Osteocyte (in vitro differentiated cells): ENCODE data around the gene DMBX1. TPM values are rescaled to one million over a fixed set of nuclear protein-coding genes. Genes with fewer than 3 reads are reported as not detected.

ENCODE experiments used
- DNase-seq: peaks from one replicate; pipeline ENCODE4 v3.0.0; 2021; ENCODE audit warnings: mixed read lengths; ENCODE audit not compliant: unreplicated experiment; ENCODE audit errors: extremely low spot score
- H3K27ac Mint-ChIP-seq: one replicate; pipeline ENCODE4 v1.8.0; 2021; ENCODE audit warnings: mild to moderate bottlenecking, mixed read lengths; ENCODE audit not compliant: unreplicated experiment
- H3K27me3 Mint-ChIP-seq: one replicate; pipeline ENCODE4 v1.8.0; 2021; ENCODE audit warnings: mixed read lengths; ENCODE audit not compliant: unreplicated experiment
- H3K36me3 Mint-ChIP-seq: one replicate; pipeline ENCODE4 v1.8.0; 2021; ENCODE audit warnings: mixed read lengths; ENCODE audit not compliant: unreplicated experiment
- H3K4me1 Mint-ChIP-seq: one replicate; pipeline ENCODE4 v1.8.0; 2021; ENCODE audit warnings: mixed read lengths; ENCODE audit not compliant: unreplicated experiment
- H3K4me3 Mint-ChIP-seq: one replicate; pipeline ENCODE4 v1.8.0; 2021; ENCODE audit warnings: mild to moderate bottlenecking, moderate library complexity, mixed read lengths; ENCODE audit not compliant: unreplicated experiment
- H3K9me3 Mint-ChIP-seq: one replicate; pipeline ENCODE4 v1.8.0; 2021; ENCODE audit warnings: mixed read lengths; ENCODE audit not compliant: unreplicated experiment
- CTCF ChIP-seq: fragments of 200-600 bp; sonication (generic); IDR thresholded peaks from 2 replicates; pipeline ENCODE4 v1.5.0; 2021; ENCODE audit warnings: antibody characterized with exemption, mild to moderate bottlenecking, moderate library complexity
- total RNA-seq: library from RNA; stranded (reverse); gene quantifications from 2 replicates; pipeline ENCODE4 v1.2.1, GENCODE V29; 2021

DMBX1 gene
- total RNA-seq, 1 donor from 2014 or later, result not detected

GRCh38 chr1:46478721-46479485 is 10.7 kb upstream of the DMBX1 start:
- no peaks in the 10 kb centered on the region for H3K36me3 Mint-ChIP-seq
- no peak for TF ChIP-seq CTCF
- no peak for DNase-seq
- no peak overlapping the region for H3K4me3 Mint-ChIP-seq
- no peak overlapping the region for H3K27ac Mint-ChIP-seq
- no peaks in the 10 kb centered on the region for H3K9me3 Mint-ChIP-seq
- no peaks in the 10 kb centered on the region for H3K4me1 Mint-ChIP-seq
- peaks cover 43% of the 10 kb centered on the region for H3K27me3 Mint-ChIP-seq

- no peak for DNase-seq
- no peaks in the 10 kb centered on the region for H3K36me3 Mint-ChIP-seq
- no peak overlapping the region for H3K27ac Mint-ChIP-seq
- no peaks in the 10 kb centered on the region for H3K9me3 Mint-ChIP-seq
- no peak for TF ChIP-seq CTCF
- no peak overlapping the region for H3K4me3 Mint-ChIP-seq
- no peaks in the 10 kb centered on the region for H3K4me1 Mint-ChIP-seq
- peaks cover 50% of the 10 kb centered on the region for H3K27me3 Mint-ChIP-seq
Observed at GRCh38 chr1:46479744-46480350, 9.8 kb upstream of the DMBX1 start.

- no peaks in the 10 kb centered on the region for H3K36me3 Mint-ChIP-seq
- no peak overlapping the region for H3K4me3 Mint-ChIP-seq
- H3K4me1 Mint-ChIP-seq, result no peaks in the 10 kb centered on the region
- no peak overlapping the region for H3K27ac Mint-ChIP-seq
- no peak for DNase-seq
- no peaks in the 10 kb centered on the region for H3K9me3 Mint-ChIP-seq
- peaks cover 57% of the 10 kb centered on the region for H3K27me3 Mint-ChIP-seq
- no peak for TF ChIP-seq CTCF
Observed at GRCh38 chr1:46480959-46481646, 8.5 kb upstream of the DMBX1 start.

GRCh38 chr1:46481961-46482360 is 7.7 kb upstream of the DMBX1 start:
- Mint-ChIP-seq H3K4me1 (no peaks in the 10 kb centered on the region), H3K27me3 (peaks cover 66% of the 10 kb centered on the region), H3K9me3 (no peaks in the 10 kb centered on the region), H3K27ac (no peak overlapping the region), H3K36me3 (no peaks in the 10 kb centered on the region), H3K4me3 (no peak overlapping the region)
- TF ChIP-seq CTCF, result no peak
- DNase-seq, result no peak

GRCh38 chr1:46483589-46483988 is 6.0 kb upstream of the DMBX1 start:
- no peak for TF ChIP-seq CTCF
- no peak for DNase-seq
- H3K4me1 Mint-ChIP-seq, result no peaks in the 10 kb centered on the region
- H3K9me3 Mint-ChIP-seq, result no peaks in the 10 kb centered on the region
- H3K27ac Mint-ChIP-seq, result no peak overlapping the region
- peaks cover 82% of the 10 kb centered on the region for H3K27me3 Mint-ChIP-seq
- H3K4me3 Mint-ChIP-seq, result no peak overlapping the region
- H3K36me3 Mint-ChIP-seq, result no peaks in the 10 kb centered on the region
